ENCODE measurements around the gene KRTAP19-5.
"Not testable (repeated sequence)": the region's sequence is repeated elsewhere in the genome, so short reads cannot be mapped to it uniquely, and the experiment has no call there.

The KRTAP19-5 gene
- 0 reads per million in 9 experiments for total RNA-seq

- Mint-ChIP-seq H3K9me3 (peaks cover 0 to 4% of the 10 kb centered on the region in 2 donors), H3K4me3 (no peak within 1 kb of the TSS), H3K4me1 (ENCODE audit: low read depth in 2 of 2) (no peaks in the 10 kb centered on the region), H3K36me3 (ENCODE audit: insufficient read depth) (no peaks in the 10 kb centered on the region), H3K27ac (no peak within 1 kb of the TSS), H3K27me3 (no peaks in the 10 kb centered on the region)
- ATAC-seq (replicated peaks) (no peak), DNase-seq (no peak)
These were observed at the start of gene KRTAP19-5 for GRCh38 chr21:30502041-30502440. Gene KRTAP19-5, minus strand, starts transcription at chr21:30502141. Its CDS starts 51 bp downstream, at chr21:30502090.

- Mint-ChIP-seq H3K27me3 (no peaks in the 10 kb centered on the region), H3K4me3 (no peak within 1 kb of the TSS), H3K36me3 (ENCODE audit: insufficient read depth) (no peaks in the 10 kb centered on the region), H3K4me1 (ENCODE audit: low read depth in 2 of 2) (no peaks in the 10 kb centered on the region), H3K9me3 (peaks cover 5 to 7% of the 10 kb centered on the region in 2 donors), H3K27ac (no peak within 1 kb of the TSS)
- no peak for ATAC-seq (replicated peaks)
- DNase-seq = no peak
These were observed 39.8 kb upstream of the KRTAP19-5 start, which contains the start of gene KRTAP19-6 for GRCh38 chr21:30541764-30542163. Gene KRTAP19-6, minus strand, starts transcription at chr21:30541864. Its CDS starts 31 bp downstream, at chr21:30541833.

DNA sequence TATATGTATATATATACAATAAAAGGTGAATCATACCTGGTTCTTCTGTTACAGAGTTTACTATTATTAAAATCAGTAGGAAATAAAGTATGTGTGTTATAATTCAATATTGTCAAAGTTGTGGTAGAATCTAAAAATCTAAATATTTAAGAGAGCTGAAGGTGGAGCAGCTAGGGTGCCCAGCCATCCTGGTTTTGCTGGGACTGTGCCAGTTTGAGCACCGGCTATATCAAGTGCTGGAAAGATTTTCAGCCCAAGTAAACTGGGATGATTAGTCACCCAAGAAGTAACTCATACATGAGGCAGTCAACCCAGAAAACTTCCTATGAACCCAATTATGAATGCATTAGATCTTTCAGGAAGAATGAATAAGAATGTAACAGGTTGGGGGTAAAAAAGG lies 16.9 kb upstream of the KRTAP19-5 start:
- no peaks in the 10 kb centered on the region for H3K27me3 Mint-ChIP-seq
- no peaks in the 10 kb centered on the region for H3K36me3 Mint-ChIP-seq (ENCODE audit: insufficient read depth)
- ATAC-seq (replicated peaks) (no peak), DNase-seq (no peak)
- H3K27ac Mint-ChIP-seq = no peak overlapping the region
- no peaks in the 10 kb centered on the region for H3K4me1 Mint-ChIP-seq (ENCODE audit: low read depth in 2 of 2)
- peaks cover 0 to 3% of the 10 kb centered on the region in 2 donors for H3K9me3 Mint-ChIP-seq
- no peak overlapping the region for H3K4me3 Mint-ChIP-seq

- DNase-seq (no peak), ATAC-seq (replicated peaks) (no peak)
- Mint-ChIP-seq H3K9me3 (peaks cover 0 to 3% of the 10 kb centered on the region in 2 donors), H3K27ac (no peak overlapping the region), H3K27me3 (no peaks in the 10 kb centered on the region), H3K4me1 (ENCODE audit: low read depth in 2 of 2) (no peaks in the 10 kb centered on the region), H3K4me3 (no peak overlapping the region), H3K36me3 (ENCODE audit: insufficient read depth) (no peaks in the 10 kb centered on the region)
These were observed 13.7 kb upstream of the KRTAP19-5 start for GRCh38 chr21:30515681-30516080.

DNA sequence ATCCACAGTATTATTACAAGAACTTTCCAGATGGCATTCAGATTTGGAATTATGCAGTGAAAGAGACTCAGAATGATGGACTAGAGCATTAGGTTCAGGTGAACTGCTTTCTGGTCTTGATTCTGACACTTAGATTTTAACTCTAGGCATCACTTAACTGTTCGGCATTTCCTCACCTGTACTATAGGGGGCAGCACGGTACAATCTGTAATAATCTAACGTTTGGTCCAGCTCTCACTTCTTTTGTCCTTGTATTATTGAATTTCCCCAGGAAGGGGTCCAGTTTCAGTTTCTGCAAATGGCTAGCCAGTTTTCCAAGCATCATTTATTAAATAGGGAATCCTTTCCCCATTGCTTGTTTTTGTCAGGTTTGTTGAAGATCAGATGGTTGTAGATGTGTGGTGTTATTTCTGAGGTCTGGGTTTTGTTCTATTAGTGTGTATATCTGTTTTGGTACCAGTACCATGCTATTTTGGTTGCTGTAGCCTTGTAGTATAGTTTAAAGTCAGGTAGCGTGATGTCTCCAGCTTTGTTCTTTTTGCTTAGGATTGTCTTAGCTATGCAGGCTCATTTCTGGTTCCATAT lies 3.8 kb upstream of the KRTAP19-5 start:
- H3K4me3 Mint-ChIP-seq; H3K27ac Mint-ChIP-seq; H3K9me3 Mint-ChIP-seq; DNase-seq; H3K27me3 Mint-ChIP-seq; H3K36me3 Mint-ChIP-seq (ENCODE audit: insufficient read depth); H3K4me1 Mint-ChIP-seq (ENCODE audit: low read depth in 2 of 2); ATAC-seq (replicated peaks): not testable (repeated sequence)

DNA sequence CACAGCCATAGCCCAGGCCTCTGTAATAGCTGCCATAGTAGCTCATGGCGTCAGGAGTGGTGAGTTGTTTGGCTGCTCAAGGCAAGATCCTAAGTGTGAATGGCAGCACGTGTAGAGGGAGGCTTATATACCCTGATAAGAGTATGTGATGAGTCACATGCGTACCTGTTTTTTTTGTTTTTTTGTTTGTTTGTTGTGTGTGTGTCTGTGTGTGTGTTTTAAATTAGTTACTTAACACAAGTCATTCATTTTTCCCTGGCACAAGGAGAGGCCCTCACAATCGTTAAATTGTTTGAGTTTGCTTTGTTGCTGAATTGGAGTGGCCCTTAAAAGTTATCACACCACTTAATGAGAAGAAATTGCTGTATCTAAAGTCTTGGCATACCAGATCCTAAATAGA lies 4.9 kb downstream of the KRTAP19-5 start, which contains the start of gene KRTAP19-4:
Gene KRTAP19-4, minus strand, starts transcription at position 101 of the 400 bp plus-strand sequence. Its CDS starts 55 bp downstream, at position 46.
- Mint-ChIP-seq H3K4me3 (no peak within 1 kb of the TSS), H3K4me1 (ENCODE audit: low read depth in 2 of 2) (no peaks in the 10 kb centered on the region), H3K27me3 (no peaks in the 10 kb centered on the region), H3K9me3 (no peaks in the 10 kb centered on the region), H3K27ac (no peak within 1 kb of the TSS), H3K36me3 (ENCODE audit: insufficient read depth) (no peaks in the 10 kb centered on the region)
- DNase-seq = no peak
- no peak for ATAC-seq (replicated peaks)

- H3K36me3 Mint-ChIP-seq (ENCODE audit: insufficient read depth) = no peaks in the 10 kb centered on the region
- ATAC-seq (replicated peaks) (no peak), DNase-seq (no peak)
- peaks cover 0 to 5% of the 10 kb centered on the region in 2 donors for H3K9me3 Mint-ChIP-seq
- H3K27me3 Mint-ChIP-seq = no peaks in the 10 kb centered on the region
- no peak within 1 kb of the TSS for H3K27ac Mint-ChIP-seq
- no peaks in the 10 kb centered on the region for H3K4me1 Mint-ChIP-seq (ENCODE audit: low read depth in 2 of 2)
- no peak within 1 kb of the TSS for H3K4me3 Mint-ChIP-seq
These were observed 9.9 kb downstream of the KRTAP19-5 start, which contains the start of gene KRTAP19-3 for GRCh38 chr21:30491963-30492428. Gene KRTAP19-3, minus strand, starts transcription at chr21:30492013. Its CDS starts 56 bp downstream, at chr21:30491957.

- ATAC-seq (replicated peaks) = no peak
- no peak for DNase-seq
- Mint-ChIP-seq H3K4me3 (no peak within 1 kb of the TSS), H3K4me1 (ENCODE audit: low read depth in 2 of 2) (no peaks in the 10 kb centered on the region), H3K36me3 (ENCODE audit: insufficient read depth) (no peaks in the 10 kb centered on the region), H3K9me3 (peaks cover 0 to 6% of the 10 kb centered on the region in 2 donors), H3K27ac (no peak within 1 kb of the TSS), H3K27me3 (no peaks in the 10 kb centered on the region)
These were observed 14.6 kb downstream of the KRTAP19-5 start, which contains the start of gene KRTAP19-2 for GRCh38 chr21:30487336-30487735. Gene KRTAP19-2, minus strand, starts transcription at chr21:30487436. Its CDS starts 88 bp downstream, at chr21:30487348.

DNA sequence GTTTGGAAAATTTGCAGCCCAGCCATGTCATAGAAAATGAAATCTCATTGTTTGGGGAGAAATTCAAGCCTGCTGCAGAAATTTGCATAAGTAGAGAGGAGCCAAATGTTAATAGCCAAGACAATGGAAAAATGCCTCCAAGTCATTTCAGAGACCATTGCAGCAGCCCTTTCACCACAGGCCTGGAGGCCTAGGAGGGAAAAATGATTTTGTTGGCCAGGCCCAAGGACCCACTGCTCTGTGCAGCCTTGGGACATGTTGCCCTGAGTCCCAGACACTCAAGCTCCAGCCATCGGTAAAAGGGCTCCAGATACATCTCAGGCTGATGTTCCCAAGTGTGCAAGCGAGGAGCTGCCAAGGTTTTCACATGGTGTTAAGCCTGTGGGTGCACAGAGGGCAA lies 15.8 kb downstream of the KRTAP19-5 start:
- ATAC-seq (replicated peaks) (no peak), DNase-seq (no peak)
- Mint-ChIP-seq H3K27ac (no peak overlapping the region), H3K4me1 (ENCODE audit: low read depth in 2 of 2) (no peaks in the 10 kb centered on the region), H3K4me3 (no peak overlapping the region), H3K36me3 (ENCODE audit: insufficient read depth) (no peaks in the 10 kb centered on the region), H3K9me3 (peaks cover 0 to 5% of the 10 kb centered on the region in 2 donors), H3K27me3 (no peaks in the 10 kb centered on the region)

DNA sequence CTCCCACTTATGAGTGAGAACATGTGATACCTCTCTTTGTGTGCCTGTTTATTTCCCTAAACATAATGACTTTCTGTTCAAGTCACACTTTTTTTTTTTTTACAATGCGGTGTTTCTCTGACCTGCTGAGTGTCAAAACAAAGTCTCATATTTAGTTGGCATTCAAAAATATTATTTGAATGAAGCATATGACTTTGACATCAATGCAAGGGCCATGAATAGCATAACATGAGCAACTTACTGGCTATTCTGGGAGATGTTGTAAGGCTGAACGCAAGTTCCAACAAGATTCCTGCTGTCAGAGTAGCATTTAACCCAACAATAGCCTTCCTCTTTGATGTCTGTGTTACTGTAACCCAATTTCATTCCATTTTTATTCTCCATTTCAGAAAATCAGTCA lies 19.8 kb downstream of the KRTAP19-5 start:
- H3K27ac Mint-ChIP-seq = no peak overlapping the region

DNA sequence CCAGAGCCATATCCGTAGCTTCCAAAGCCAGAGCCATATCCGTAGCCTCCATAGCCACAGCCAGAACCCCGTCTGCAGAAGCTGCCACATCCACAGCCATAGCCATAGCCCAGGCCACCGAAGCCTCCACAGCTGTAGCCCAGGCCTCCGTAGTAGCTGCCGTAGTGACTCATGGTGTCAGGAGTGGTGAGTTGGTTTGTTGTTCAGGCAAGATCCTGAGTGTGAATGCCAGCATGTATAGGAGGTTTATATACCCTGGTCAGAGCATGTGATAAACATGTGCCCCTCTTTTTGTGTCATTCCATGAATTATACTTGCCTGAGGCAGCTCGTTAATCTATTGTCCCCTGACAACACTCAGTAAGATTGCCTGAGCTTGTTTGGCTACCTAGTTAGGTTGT lies 21.8 kb downstream of the KRTAP19-5 start, which contains the start of gene KRTAP19-1:
Gene KRTAP19-1, minus strand, starts transcription at position 223 of the 400 bp plus-strand sequence. Its CDS starts 50 bp downstream, at position 173.
- Mint-ChIP-seq H3K36me3 (ENCODE audit: insufficient read depth) (no peaks in the 10 kb centered on the region), H3K4me3 (no peak within 1 kb of the TSS), H3K27ac (no peak within 1 kb of the TSS), H3K9me3 (no peaks in the 10 kb centered on the region), H3K4me1 (ENCODE audit: low read depth in 2 of 2) (no peaks in the 10 kb centered on the region), H3K27me3 (no peaks in the 10 kb centered on the region)
- DNase-seq = no peak
- ATAC-seq (replicated peaks) = no peak

More for the DNA sequence above, 19.8 kb downstream of the KRTAP19-5 start:
- no peaks in the 10 kb centered on the region for H3K36me3 Mint-ChIP-seq (ENCODE audit: insufficient read depth)
- ATAC-seq (replicated peaks) = no peak
- peaks cover 0 to 3% of the 10 kb centered on the region in 2 donors for H3K9me3 Mint-ChIP-seq
- no peaks in the 10 kb centered on the region for H3K27me3 Mint-ChIP-seq
- no peak for DNase-seq
- no peak overlapping the region for H3K4me3 Mint-ChIP-seq
- H3K4me1 Mint-ChIP-seq (ENCODE audit: low read depth in 2 of 2) = no peaks in the 10 kb centered on the region

DNA sequence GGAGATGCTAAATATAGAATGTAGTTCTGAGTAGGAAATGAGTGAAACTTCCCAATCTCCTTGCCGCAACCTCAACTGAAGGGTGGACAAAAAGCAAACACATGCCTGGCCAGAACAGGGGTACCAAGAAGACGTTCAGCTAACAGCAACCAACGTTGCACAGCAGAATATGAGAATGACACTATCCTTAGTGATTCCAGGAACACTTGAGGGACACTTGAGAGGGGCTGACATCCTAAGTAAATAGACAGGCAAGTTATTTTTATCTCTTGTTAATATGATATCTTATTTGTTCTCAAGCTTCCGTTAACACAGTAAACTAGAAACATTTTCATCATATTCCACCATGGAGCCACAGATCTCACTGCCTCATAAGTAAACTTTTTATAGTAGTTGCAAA lies 22.7 kb downstream of the KRTAP19-5 start:
- Mint-ChIP-seq H3K4me1 (ENCODE audit: low read depth in 2 of 2) (no peaks in the 10 kb centered on the region), H3K27ac (no peak overlapping the region), H3K36me3 (ENCODE audit: insufficient read depth) (no peaks in the 10 kb centered on the region), H3K9me3 (no peaks in the 10 kb centered on the region), H3K4me3 (no peak overlapping the region), H3K27me3 (no peaks in the 10 kb centered on the region)
- ATAC-seq (replicated peaks) = no peak
- DNase-seq = no peak

DNA sequence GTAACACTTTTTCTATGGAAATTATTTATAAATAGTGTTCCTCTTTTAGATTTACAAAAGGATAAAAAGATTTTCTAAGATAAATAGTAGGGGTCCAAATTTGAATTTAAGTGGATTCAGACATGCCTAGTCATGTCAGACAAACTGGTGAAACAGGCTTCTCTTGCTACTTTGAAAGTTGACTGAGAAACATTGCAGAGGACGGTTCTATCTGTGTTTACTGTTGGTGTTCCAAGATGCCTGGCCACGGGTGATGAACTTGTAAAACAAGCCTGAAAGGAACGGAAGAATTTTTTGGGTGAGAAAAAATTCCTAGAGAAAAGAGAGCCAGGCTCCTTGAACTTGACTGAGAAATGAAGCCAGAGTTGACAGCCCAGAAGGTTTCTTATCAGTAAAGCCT lies 23.9 kb downstream of the KRTAP19-5 start:
- H3K27me3 Mint-ChIP-seq = no peaks in the 10 kb centered on the region
- H3K4me1 Mint-ChIP-seq (ENCODE audit: low read depth in 2 of 2) = no peaks in the 10 kb centered on the region
- ATAC-seq (replicated peaks) (no peak), DNase-seq (no peak)
- no peak overlapping the region for H3K27ac Mint-ChIP-seq
- H3K4me3 Mint-ChIP-seq = no peak overlapping the region
- H3K36me3 Mint-ChIP-seq (ENCODE audit: insufficient read depth) = no peaks in the 10 kb centered on the region
- H3K9me3 Mint-ChIP-seq = peaks cover 0 to 2% of the 10 kb centered on the region in 2 donors
